C4-2B (cell line): Measurements from ENCODE around the gene SLCO2A1.

ENCODE experiments used
- CTCF ChIP-seq: fragments of 450-650 bp; conservative IDR thresholded peaks from 2 replicates; pipeline ENCODE4 v1.5.1; 2017; ENCODE audit warnings: mild to moderate bottlenecking
- ZFX ChIP-seq: fragments of 450-650 bp; IDR thresholded peaks from 2 replicates; pipeline ENCODE4 v1.6.1; 2017

GRCh38 chr3:133933097-133934024 is 96.4 kb downstream of the SLCO2A1 start:
- TF ChIP-seq CTCF = no peak
- no peak for TF ChIP-seq ZFX
